Natural killer cell (primary cell): ENCODE measurements around the gene FAM241B. TPM values are rescaled to one million over a fixed set of nuclear protein-coding genes. Genes with fewer than 3 reads are reported as not detected.

ENCODE experiments used
- ATAC-seq, 3 donors: fragments of 150-1000 bp in 2 of 3; fragments of 200-7000 bp in 1 of 3; cut with Tn5 transposase; 1 replicate in 1 of 3; 2 replicates in 2 of 3; pipeline ENCODE4 v1.10.0; 2021; ENCODE audit warnings: mild to moderate bottlenecking in 2 of 3, moderate library complexity in 2 of 3
- DNase-seq, 2 donors: peaks; one replicate each; pipeline versions ENCODE4 v3.0.0 to v3.0.0-alpha.2; 2013 to 2021; ENCODE audit warnings: mixed read lengths in 1 of 2
- H3K27ac ChIP-seq: one replicate; pipeline ENCODE4 v1.5.1; 2013; ENCODE audit warnings: mild to moderate bottlenecking, low read length
- H3K27me3 ChIP-seq: one replicate; pipeline ENCODE4 v1.6.1; 2013; ENCODE audit warnings: low read length; ENCODE audit not compliant: control insufficient read depth, insufficient read depth
- H3K36me3 ChIP-seq: one replicate; pipeline ENCODE4 v1.6.1; 2013; ENCODE audit warnings: low read length; ENCODE audit not compliant: control insufficient read depth, insufficient read depth
- H3K4me1 ChIP-seq: one replicate; pipeline ENCODE4 v1.6.1; 2013; ENCODE audit warnings: low read length; ENCODE audit not compliant: control insufficient read depth, insufficient read depth
- H3K4me3 ChIP-seq: one replicate; pipeline ENCODE4 v1.5.1; 2013; ENCODE audit warnings: low read length
- H3K9me3 ChIP-seq: one replicate; pipeline ENCODE4 v1.6.1; 2013; ENCODE audit warnings: low read length; ENCODE audit not compliant: control insufficient read depth, insufficient read depth
- H3K27ac Mint-ChIP-seq, 2 donors: one replicate each; pipeline ENCODE4 v1.8.0; 2022; ENCODE audit warnings: mild to moderate bottlenecking in 2 of 2, mixed read lengths in 2 of 2, moderate library complexity in 1 of 2
- H3K27me3 Mint-ChIP-seq, 2 donors: one replicate each; pipeline ENCODE4 v1.8.0; 2022; ENCODE audit warnings: low read depth in 2 of 2, mixed read lengths in 2 of 2
- H3K36me3 Mint-ChIP-seq: one replicate; pipeline ENCODE4 v1.8.0; 2022; ENCODE audit warnings: mixed read lengths
- H3K4me1 Mint-ChIP-seq, 2 donors: one replicate each; pipeline ENCODE4 v1.8.0; 2022; ENCODE audit warnings: mixed read lengths in 2 of 2
- H3K4me3 Mint-ChIP-seq: one replicate; pipeline ENCODE4 v1.8.0; 2022; ENCODE audit warnings: mild to moderate bottlenecking, moderate library complexity, mixed read lengths
- H3K9me3 Mint-ChIP-seq, 2 donors: one replicate each; pipeline ENCODE4 v1.8.0; 2022; ENCODE audit warnings: mixed read lengths in 2 of 2
- whole genome bisulfite sequencing: methylation state at CpG from one replicate; pipeline ENCODE4 v1.1.7; 2013; ENCODE audit warnings: missing lambda C conversion rate; ENCODE audit not compliant: insufficient coverage; 5-methylcytosine and 5-hydroxymethylcytosine counted together
- intact Hi-C: fragments of 100-400 bp; cut with micrococcal nuclease; formaldehyde crosslinking; loops from one replicate; pipeline ENCODE4 v1.14.2; 2022
- total RNA-seq, 4 donors: library from RNA; stranded (reverse); fragments of 120-200 nt in 1 of 4; gene quantifications; one replicate each; pipeline versions ENCODE4 v1.2.3 to v1.2.4, GENCODE V29; 2013 to 2022
- TF ChIP-seq, protein P1 (sequence below): fragments of 200-600 bp; IDR thresholded peaks from one replicate; pipeline ENCODE4 v1.8.0; 2022; ENCODE audit warnings: antibody characterized with exemption

The FAM241B gene
- total RNA-seq, 3 donors from 2014 or later (not counting 1 experiment from before 2014, with no cell fraction given): 1.1 to 1.3 TPM; not detected in 1

DNA sequence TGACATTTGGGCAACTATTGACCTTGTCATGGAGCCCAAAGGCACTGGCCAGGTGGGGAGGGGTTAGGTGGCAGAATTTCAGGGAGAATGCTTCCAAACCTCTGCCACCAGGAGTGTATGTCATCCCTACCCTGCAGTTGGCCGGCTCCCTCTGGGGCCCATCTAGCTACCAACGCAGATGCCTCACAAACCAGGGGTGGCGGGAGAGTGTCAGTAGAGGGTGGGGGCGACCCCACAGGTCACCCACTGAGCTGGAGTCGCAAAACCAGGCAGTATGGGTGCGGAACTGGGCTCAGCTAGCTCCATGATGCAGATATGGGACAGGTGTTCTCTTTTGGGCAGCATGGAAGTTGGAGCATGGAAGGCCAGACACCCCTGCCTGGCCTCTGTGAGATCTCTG is 51.4 kb downstream of the FAM241B start:
- Histone ChIP-seq H3K4me3 (no peak overlapping the region), H3K27me3 (no peaks in the 10 kb centered on the region), H3K36me3 (no peaks in the 10 kb centered on the region), H3K9me3 (no peaks in the 10 kb centered on the region), H3K4me1 (no peaks in the 10 kb centered on the region), H3K27ac (no peak overlapping the region)
- DNase-seq (no peak), ATAC-seq (no peak)
- H3K36me3 Mint-ChIP-seq: no peaks in the 10 kb centered on the region
- peaks cover 25 to 47% of the 10 kb centered on the region in 2 donors for H3K27me3 Mint-ChIP-seq
- 86% methylated on average over 6 of the region's 6 CpGs for WGBS
- no peak overlapping the region for H3K27ac Mint-ChIP-seq
- no peaks in the 10 kb centered on the region for H3K9me3 Mint-ChIP-seq
- no peaks in the 10 kb centered on the region for H3K4me1 Mint-ChIP-seq
- H3K4me3 Mint-ChIP-seq: no peak overlapping the region
- intact Hi-C loops: no loop called here
- TF ChIP-seq, protein P1, sequence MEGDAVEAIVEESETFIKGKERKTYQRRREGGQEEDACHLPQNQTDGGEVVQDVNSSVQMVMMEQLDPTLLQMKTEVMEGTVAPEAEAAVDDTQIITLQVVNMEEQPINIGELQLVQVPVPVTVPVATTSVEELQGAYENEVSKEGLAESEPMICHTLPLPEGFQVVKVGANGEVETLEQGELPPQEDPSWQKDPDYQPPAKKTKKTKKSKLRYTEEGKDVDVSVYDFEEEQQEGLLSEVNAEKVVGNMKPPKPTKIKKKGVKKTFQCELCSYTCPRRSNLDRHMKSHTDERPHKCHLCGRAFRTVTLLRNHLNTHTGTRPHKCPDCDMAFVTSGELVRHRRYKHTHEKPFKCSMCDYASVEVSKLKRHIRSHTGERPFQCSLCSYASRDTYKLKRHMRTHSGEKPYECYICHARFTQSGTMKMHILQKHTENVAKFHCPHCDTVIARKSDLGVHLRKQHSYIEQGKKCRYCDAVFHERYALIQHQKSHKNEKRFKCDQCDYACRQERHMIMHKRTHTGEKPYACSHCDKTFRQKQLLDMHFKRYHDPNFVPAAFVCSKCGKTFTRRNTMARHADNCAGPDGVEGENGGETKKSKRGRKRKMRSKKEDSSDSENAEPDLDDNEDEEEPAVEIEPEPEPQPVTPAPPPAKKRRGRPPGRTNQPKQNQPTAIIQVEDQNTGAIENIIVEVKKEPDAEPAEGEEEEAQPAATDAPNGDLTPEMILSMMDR: no peak

DNA sequence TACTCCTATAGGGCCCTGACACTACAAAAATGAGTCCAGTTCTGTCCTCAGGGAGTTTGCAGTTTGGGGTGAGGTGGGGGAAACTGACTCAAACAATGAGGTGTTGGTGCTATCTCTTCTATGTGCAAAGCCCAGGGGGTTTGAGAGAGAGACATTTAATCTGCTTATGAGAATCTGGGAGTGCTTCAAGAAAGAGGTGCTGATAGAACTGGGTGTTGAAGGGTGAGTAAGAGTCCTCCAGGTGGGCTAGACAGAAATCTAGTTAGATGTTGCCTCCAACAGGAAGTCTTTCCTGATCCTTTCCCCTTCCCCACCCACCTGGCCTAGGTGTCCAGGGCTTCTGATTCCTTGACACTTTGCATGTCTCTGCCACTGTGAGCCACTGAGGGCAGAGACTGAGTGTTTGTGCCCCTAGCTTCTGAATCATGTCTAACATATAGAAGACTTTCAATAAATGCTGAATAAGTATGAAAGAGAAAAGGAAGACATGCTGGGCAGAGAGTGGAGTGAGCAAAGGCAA is 53.0 kb downstream of the FAM241B start:
- H3K4me3 ChIP-seq: no peak overlapping the region
- H3K27me3 ChIP-seq: no peaks in the 10 kb centered on the region
- Mint-ChIP-seq H3K9me3 (no peaks in the 10 kb centered on the region), H3K27me3 (peaks cover 28 to 47% of the 10 kb centered on the region in 2 donors), H3K27ac (no peak overlapping the region), H3K4me1 (no peaks in the 10 kb centered on the region), H3K4me3 (no peak overlapping the region), H3K36me3 (no peaks in the 10 kb centered on the region)
- intact Hi-C loops: no loop called here
- H3K27ac ChIP-seq: no peak overlapping the region
- H3K36me3 ChIP-seq: no peaks in the 10 kb centered on the region
- no peak for ATAC-seq
- TF ChIP-seq, protein P1: no peak
- no peaks in the 10 kb centered on the region for H3K4me1 ChIP-seq
- no peaks in the 10 kb centered on the region for H3K9me3 ChIP-seq
- no peak for DNase-seq

Other genes with a start within 250 kb of the FAM241B start
- gene TACR2, start 213.3 kb upstream of the FAM241B start, total RNA-seq: not detected
- gene TSPAN15, start 178.8 kb upstream of the FAM241B start, total RNA-seq: 1 to 10 TPM; 1.3 to 3.9 (median 2.1) TPM
- gene NEUROG3, start 56.8 kb upstream of the FAM241B start, total RNA-seq: not detected
- gene COL13A1, start 171.7 kb downstream of the FAM241B start, total RNA-seq: 10 to 100 TPM in 2 of 3 donors, 1 to 10 TPM in 1; 5.2 to 22.0 (median 10.3) TPM